ENCODE results near the gene STAC2.

Gene STAC2

GRCh38 chr17:39209317-39210092, 16.2 kb downstream of the STAC2 start:
- DNase-seq, result peak; percentile 81

- DNase-seq, result no peak
Measured at GRCh38 chr17:39208893-39209292, 16.9 kb downstream of the STAC2 start.

GRCh38 chr17:39208136-39208535, 17.6 kb downstream of the STAC2 start:
- DNase-seq, result no peak

GRCh38 chr17:39205112-39205526, 20.6 kb downstream of the STAC2 start:
- no peak for DNase-seq

- no peak for DNase-seq
Measured at GRCh38 chr17:39204245-39204644, 21.5 kb downstream of the STAC2 start.

- no peak for DNase-seq
Measured at GRCh38 chr17:39200957-39201510, 24.7 kb downstream of the STAC2 start.

- no peak for DNase-seq
Measured at GRCh38 chr17:39200070-39200879, 25.5 kb downstream of the STAC2 start, which contains the start of gene RPL19. Gene RPL19 (plus strand): TSS chr17:39200283. CDS start chr17:39200345, 62 bp downstream.

GRCh38 chr17:39199820-39200069, 26.0 kb downstream of the STAC2 start:
- DNase-seq, result peak; percentile 95

GRCh38 chr17:39198186-39198566, 27.6 kb downstream of the STAC2 start:
- no peak for DNase-seq

GRCh38 chr17:39197380-39198185, 28.2 kb downstream of the STAC2 start, which contains the start of gene CACNB1:
Gene CACNB1 (minus strand): TSS chr17:39197669. CDS start chr17:39197495, 174 bp downstream.
- DNase-seq, result peak; percentile 83

GRCh38 chr17:39196808-39197291, 28.9 kb downstream of the STAC2 start:
- no peak for DNase-seq

- DNase-seq, result no peak
Measured at GRCh38 chr17:39196241-39196807, 29.4 kb downstream of the STAC2 start.

- DNase-seq, result no peak
Measured at GRCh38 chr17:39195568-39196160, 30.1 kb downstream of the STAC2 start.

- DNase-seq, result no peak
Measured at GRCh38 chr17:39194985-39195524, 30.7 kb downstream of the STAC2 start.

GRCh38 chr17:39194089-39194984, 31.4 kb downstream of the STAC2 start:
- DNase-seq, result peak; percentile 81

GRCh38 chr17:39193346-39193745, 32.4 kb downstream of the STAC2 start:
- no peak for DNase-seq

- no peak for DNase-seq
Measured at GRCh38 chr17:39192901-39193300, 32.8 kb downstream of the STAC2 start.

GRCh38 chr17:39191750-39192510, 33.8 kb downstream of the STAC2 start:
- DNase-seq, result no peak

GRCh38 chr17:39187152-39187830, 38.5 kb downstream of the STAC2 start:
- no peak for DNase-seq

All from fibroblast of skin of right biceps (primary cell).